ENCODE measurements around the gene LCN9.

LCN9 gene

GRCh38 chr9:135701067-135701958 lies 38.2 kb downstream of the LCN9 start:
- no peak for DNase-seq

DNA sequence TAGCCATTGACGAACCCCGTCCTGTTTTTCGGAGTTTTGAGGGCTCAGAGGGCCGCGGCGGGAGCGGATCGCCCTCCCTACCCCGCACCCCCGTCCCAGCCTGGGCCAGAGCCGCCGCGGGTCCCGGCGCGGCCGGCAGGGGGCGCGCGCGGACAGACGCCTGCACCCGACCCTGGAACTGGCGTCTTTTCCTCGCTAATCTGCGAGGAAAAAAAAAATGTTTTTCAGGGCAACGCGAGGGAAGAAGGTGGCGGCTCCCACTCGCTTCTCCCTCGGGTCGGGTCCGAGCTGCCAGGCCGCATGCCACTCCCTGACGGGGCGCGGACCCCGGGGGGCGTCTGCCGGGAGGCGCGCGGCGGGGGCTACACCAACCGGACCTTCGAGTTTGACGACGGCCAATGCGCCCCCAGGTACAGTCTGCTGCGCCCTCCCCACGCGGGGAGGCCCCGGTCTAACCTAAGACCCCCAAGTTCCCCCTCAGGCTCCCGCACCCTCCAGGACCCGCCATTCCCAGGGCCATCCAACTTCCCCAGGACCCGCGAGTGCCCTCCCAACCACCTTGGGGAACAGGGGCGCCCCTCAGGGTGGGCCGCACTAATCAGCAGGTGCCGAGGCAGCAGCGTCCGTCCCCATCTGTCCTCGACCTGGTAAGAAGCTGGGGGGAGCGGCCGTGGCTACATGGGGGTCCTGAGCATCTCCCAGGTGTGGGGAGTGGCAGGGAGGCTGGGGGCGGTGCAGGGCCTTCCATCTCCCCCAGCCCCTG lies 39.0 kb downstream of the LCN9 start, which contains the start of gene KCNT1:
KCNT1 (plus strand) TSS at position 227 of the 763 bp plus-strand sequence; CDS start at position 301, 74 bp downstream.
- DNase-seq = peak; percentile 37

GRCh38 chr9:135703726-135704125 lies 40.6 kb downstream of the LCN9 start:
- no peak for DNase-seq

GRCh38 chr9:135704483-135704882 lies 41.4 kb downstream of the LCN9 start:
- no peak for DNase-seq

GRCh38 chr9:135705376-135705775 lies 42.3 kb downstream of the LCN9 start:
- peak; percentile 16 for DNase-seq

DNA sequence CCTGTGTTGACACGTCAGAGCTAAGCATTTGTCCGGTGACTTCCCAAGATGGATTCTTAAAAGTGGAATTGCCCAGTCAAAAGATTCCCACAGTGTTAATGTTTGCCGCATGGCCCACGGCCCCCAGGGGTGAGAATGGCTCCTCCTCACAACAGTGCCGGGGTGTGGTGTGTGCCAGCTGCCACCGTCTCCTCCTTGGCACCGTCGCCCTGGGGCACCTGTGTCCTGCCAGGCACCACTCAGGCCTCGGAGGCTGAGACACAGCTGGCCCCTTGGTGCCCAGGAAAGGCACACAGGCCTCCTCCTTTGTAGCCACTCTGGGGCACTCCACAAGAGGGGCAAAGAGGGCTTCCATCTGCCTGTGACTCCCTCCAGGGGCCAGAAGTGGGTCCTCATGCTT lies 43.2 kb downstream of the LCN9 start:
- DNase-seq = no peak

GRCh38 chr9:135707252-135708138 lies 44.4 kb downstream of the LCN9 start:
- no peak for DNase-seq

- no peak for DNase-seq
Observed at GRCh38 chr9:135708164-135708563, 45.1 kb downstream of the LCN9 start.

DNA sequence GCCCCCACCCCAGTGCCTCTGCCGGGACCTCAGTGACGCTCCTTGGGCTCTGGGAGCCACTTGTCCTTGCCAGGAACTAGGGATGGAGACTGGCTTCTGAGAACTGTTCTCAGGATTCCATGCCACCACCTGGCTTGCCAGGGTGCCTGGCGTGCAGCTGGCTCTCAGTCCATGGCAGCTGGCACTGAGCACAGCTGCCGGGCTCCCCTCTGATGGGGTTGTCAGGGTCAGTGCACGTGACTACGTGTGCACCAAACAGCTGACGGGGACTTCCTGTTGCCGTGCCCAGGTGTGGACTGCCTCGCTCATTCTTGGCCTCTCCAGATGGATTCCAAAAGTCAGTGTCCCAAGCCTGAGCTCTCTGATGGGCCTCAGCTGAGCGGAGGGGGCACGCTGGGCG lies 48.3 kb downstream of the LCN9 start:
- peak; percentile 37 for DNase-seq

- no peak for DNase-seq
Observed at GRCh38 chr9:135711881-135712280, 48.8 kb downstream of the LCN9 start.

DNA sequence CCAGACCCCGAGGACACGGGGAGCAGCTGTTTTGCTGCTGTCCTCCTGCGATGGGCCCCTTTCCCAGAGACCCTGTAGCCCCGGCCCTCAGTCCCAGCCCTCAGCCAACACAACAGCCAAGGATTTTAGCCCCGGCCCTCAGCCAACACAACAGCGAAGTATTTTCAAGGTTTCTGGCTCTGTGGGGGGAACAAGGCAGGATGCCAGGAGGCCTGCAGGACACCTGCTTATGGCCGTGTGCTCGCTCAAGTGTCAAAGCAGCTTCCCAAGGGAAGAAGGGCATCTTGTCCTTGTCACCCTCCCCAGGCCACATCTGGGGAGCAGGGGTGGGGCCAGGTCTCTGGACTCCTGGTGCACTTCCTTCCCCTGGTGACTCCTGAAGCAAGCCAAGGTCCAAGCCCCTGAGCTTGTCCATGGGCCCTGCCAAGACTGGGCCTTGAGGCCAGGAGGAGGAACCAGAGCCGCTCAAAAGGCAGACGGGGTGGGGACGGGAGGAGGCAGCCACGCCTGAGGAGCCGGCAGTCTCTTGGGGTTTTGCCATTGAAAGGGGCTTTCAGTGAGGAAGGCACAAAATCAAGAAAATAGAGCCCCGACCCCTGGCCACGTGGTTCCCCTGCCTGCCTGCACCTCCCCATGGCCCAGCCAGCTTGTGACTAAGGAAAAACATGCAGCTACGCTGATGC lies 49.6 kb downstream of the LCN9 start:
- no peak for DNase-seq

DNA sequence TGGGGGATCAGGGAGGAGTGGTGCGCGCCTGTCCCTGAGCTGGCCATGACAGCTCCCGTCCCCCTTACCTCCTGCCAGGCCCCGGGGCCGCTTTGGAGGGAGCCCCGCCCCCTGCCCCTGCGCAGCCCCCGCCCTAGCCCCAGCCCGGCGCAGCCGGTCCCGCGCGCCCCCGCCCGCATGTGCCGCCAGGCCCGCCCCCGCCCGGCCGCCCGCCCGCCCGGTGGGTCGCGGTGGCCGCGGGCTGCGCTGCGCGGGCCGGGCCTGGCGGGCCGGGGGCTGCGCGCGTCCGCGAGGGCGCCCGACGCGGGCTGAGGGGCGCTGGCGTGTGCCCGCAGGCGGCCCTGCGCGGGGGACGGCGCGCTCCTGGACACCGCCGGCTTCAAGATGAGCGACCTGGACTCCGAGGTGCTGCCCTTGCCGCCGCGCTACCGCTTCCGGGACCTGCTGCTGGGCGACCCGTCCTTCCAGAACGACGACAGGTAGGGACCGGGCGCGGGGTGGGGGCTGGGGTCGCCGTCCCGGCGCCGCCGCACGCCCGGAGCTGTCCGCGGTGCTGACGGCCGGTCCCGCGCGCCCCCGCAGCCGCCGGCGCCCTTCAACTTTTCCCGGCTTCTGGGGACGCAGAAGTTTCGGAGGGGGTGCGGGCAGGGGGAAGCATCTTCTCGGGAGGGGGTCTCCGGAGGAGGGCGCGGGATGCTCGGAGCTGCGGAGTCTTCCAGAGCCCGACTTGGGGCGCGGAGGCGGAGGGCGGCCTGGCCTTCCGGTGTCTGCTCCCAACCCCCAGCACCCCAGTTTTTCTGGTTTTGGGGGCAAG lies 51.3 kb downstream of the LCN9 start:
- DNase-seq = no peak

GRCh38 chr9:135715056-135715595 lies 52.0 kb downstream of the LCN9 start:
- DNase-seq = no peak

GRCh38 chr9:135716045-135716444 lies 52.9 kb downstream of the LCN9 start:
- no peak for DNase-seq

Measured in NCI-H1105 treated with DMSO at 0.1 percent for 48 hours (cell line).